Endodermal cell (in vitro differentiated cells): ENCODE results near the gene RFX7. TPM values are rescaled to one million over a fixed set of nuclear protein-coding genes. Genes with fewer than 3 reads are reported as not detected.
"Not testable (repeated sequence)": the region's sequence is repeated elsewhere in the genome, so short reads cannot be mapped to it uniquely, and the experiment has no call there.

Source experiments
- DNase-seq: peaks from one replicate; pipeline ENCODE4 v3.0.0-alpha.2; 2017
- H3K27ac ChIP-seq: 2 replicates; pipeline ENCODE4 v1.5.1; 2013; ENCODE audit warnings: mild to moderate bottlenecking, low read depth, low read length, moderate library complexity
- H3K27me3 ChIP-seq: 2 replicates; pipeline ENCODE4 v1.6.1; 2013; ENCODE audit warnings: mild to moderate bottlenecking, low read length, moderate library complexity; ENCODE audit not compliant: insufficient read depth, control insufficient read depth, poor library complexity, severe bottlenecking
- H3K36me3 ChIP-seq: 2 replicates; pipeline ENCODE4 v1.7.0; 2013; ENCODE audit warnings: mild to moderate bottlenecking, low read length, moderate library complexity; ENCODE audit not compliant: control insufficient read depth, insufficient read depth
- H3K4me1 ChIP-seq: one replicate; pipeline ENCODE4 v1.7.0; 2013; ENCODE audit warnings: low read length; ENCODE audit not compliant: control insufficient read depth, insufficient read depth
- H3K4me3 ChIP-seq: 2 replicates; pipeline ENCODE4 v1.5.1; 2013; ENCODE audit warnings: mild to moderate bottlenecking, low read length, moderate library complexity
- H3K9ac ChIP-seq: 2 replicates; pipeline ENCODE4 v1.6.1; 2013; ENCODE audit warnings: mild to moderate bottlenecking, low read length, moderate library complexity; ENCODE audit not compliant: poor library complexity, severe bottlenecking; ENCODE audit errors: extremely low read depth
- H3K9me3 ChIP-seq: 2 replicates; pipeline ENCODE4 v1.6.1; 2013; ENCODE audit warnings: mild to moderate bottlenecking, low read length, moderate library complexity; ENCODE audit not compliant: control insufficient read depth
- H3K27ac Mint-ChIP-seq: 2 replicates; pipeline ENCODE4 v1.8.0; 2020; ENCODE audit warnings: mixed read lengths
- H3K27me3 Mint-ChIP-seq: 2 replicates; pipeline ENCODE4 v1.8.0; 2021; ENCODE audit warnings: mild to moderate bottlenecking, mixed read lengths; ENCODE audit not compliant: insufficient read depth
- H3K36me3 Mint-ChIP-seq: 2 replicates; pipeline ENCODE4 v1.8.0; 2020; ENCODE audit warnings: low read depth, mixed read lengths
- H3K4me1 Mint-ChIP-seq: 2 replicates; pipeline ENCODE4 v1.8.0; 2020; ENCODE audit warnings: mixed read lengths
- H3K4me3 Mint-ChIP-seq: 2 replicates; pipeline ENCODE4 v1.8.0; 2020; ENCODE audit warnings: mild to moderate bottlenecking, moderate library complexity, mixed read lengths
- H3K9me3 Mint-ChIP-seq: 2 replicates; pipeline ENCODE4 v1.8.0; 2020; ENCODE audit warnings: mild to moderate bottlenecking, mixed read lengths
- WGBS, 2 experiments: methylation state at CpG; one replicate each; pipeline versions ENCODE4 v1.1.5 to v1.1.7; 2013; ENCODE audit warnings: missing lambda C conversion rate in 2 of 2, mixed read lengths in 1 of 2; ENCODE audit not compliant: insufficient coverage in 1 of 2, insufficient read length in 1 of 2; 5-methylcytosine and 5-hydroxymethylcytosine counted together
- total RNA-seq, 2 donors: library from RNA; stranded (reverse); fragmentation: NEBNext Ultra II Directional in 1 of 2; extraction: Animal tissue kit (Norgen Biotek cat#: 25700) in 1 of 2; gene quantifications; 2 replicates in 1 of 2; 3 replicates in 1 of 2; pipeline ENCODE4 v1.2.1, GENCODE V29; 2021
- TF ChIP-seq, protein P1 (sequence below): fragments of 200-600 bp; sonication (generic); conservative IDR thresholded peaks from 2 replicates; pipeline ENCODE4 v1.5.0; 2021; ENCODE audit warnings: antibody characterized with exemption, mild to moderate bottlenecking

The RFX7 gene
- total RNA-seq, 2 donors from 2014 or later = 19.3 to 25.3 TPM

DNA sequence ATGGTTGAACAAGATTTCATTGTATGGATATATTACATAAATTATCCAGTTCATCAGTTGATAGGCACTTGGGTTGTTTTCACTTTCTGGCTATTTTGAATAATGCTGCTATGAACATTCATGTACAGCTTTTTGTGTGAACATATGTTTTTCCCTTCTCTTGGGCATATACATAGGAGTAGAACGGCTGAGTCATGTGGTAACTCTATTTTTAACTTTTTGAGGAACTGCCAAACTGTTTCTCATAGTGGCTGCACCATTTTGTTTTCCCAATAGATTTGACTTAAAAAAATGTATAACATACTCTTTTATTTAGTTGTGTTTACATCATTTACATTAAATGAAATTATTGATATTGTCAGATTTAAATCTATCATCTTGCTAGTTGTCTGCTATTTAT lies 28.8 kb upstream of the RFX7 start:
- H3K4me3 Mint-ChIP-seq = no peak overlapping the region
- peaks cover 4% of the 10 kb centered on the region for H3K9me3 ChIP-seq
- no peak overlapping the region for H3K27ac ChIP-seq
- DNase-seq = no peak
- no peak overlapping the region for H3K27ac Mint-ChIP-seq
- H3K27me3 Mint-ChIP-seq = peaks cover 21% of the 10 kb centered on the region
- H3K4me1 Mint-ChIP-seq = no peaks in the 10 kb centered on the region
- no peak overlapping the region for H3K9ac ChIP-seq
- no peaks in the 10 kb centered on the region for H3K36me3 Mint-ChIP-seq
- TF ChIP-seq, protein P1, sequence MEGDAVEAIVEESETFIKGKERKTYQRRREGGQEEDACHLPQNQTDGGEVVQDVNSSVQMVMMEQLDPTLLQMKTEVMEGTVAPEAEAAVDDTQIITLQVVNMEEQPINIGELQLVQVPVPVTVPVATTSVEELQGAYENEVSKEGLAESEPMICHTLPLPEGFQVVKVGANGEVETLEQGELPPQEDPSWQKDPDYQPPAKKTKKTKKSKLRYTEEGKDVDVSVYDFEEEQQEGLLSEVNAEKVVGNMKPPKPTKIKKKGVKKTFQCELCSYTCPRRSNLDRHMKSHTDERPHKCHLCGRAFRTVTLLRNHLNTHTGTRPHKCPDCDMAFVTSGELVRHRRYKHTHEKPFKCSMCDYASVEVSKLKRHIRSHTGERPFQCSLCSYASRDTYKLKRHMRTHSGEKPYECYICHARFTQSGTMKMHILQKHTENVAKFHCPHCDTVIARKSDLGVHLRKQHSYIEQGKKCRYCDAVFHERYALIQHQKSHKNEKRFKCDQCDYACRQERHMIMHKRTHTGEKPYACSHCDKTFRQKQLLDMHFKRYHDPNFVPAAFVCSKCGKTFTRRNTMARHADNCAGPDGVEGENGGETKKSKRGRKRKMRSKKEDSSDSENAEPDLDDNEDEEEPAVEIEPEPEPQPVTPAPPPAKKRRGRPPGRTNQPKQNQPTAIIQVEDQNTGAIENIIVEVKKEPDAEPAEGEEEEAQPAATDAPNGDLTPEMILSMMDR = no peak
- peaks cover 5% of the 10 kb centered on the region for H3K9me3 Mint-ChIP-seq
- H3K36me3 ChIP-seq = no peaks in the 10 kb centered on the region
- no peak overlapping the region for H3K4me3 ChIP-seq
- 100% methylated on average over 1 of the region's 1 CpG; no CpG with 5 or more reads in 1 of the 2 experiments for WGBS, 2 experiments
- no peaks in the 10 kb centered on the region for H3K27me3 ChIP-seq
- no peaks in the 10 kb centered on the region for H3K4me1 ChIP-seq

DNA sequence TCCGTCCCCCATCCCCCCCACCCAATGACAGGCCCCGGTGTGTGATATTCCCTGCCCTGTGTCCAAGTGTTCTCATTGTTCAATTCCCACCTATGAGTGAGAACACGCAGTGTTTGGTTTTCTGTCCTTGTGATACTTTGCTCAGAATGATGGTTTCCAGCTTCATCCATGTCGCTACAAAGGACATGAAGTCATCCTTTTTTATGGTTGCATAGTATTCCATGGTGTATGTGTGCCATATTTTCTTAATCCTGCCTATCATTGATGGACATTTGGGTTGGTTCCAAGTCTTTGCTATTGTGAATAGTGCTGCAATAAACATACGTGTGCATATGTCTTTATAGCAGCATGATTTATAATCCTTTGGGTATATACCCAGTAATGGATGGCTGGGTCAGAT lies 22.8 kb upstream of the RFX7 start:
- 93 to 100% methylated on average over 1 to 5 of the region's 5 CpGs for WGBS, 2 experiments
- H3K27ac Mint-ChIP-seq, H3K27ac ChIP-seq, H3K9ac ChIP-seq, H3K4me1 Mint-ChIP-seq, DNase-seq, H3K36me3 ChIP-seq, H3K4me3 Mint-ChIP-seq, H3K4me3 ChIP-seq, H3K9me3 ChIP-seq, H3K36me3 Mint-ChIP-seq, H3K4me1 ChIP-seq: not testable (repeated sequence)
- H3K27me3 Mint-ChIP-seq = peaks cover 38% of the 10 kb centered on the region
- H3K27me3 ChIP-seq = peaks cover 31% of the 10 kb centered on the region
- peaks cover 11% of the 10 kb centered on the region for H3K9me3 Mint-ChIP-seq

DNA sequence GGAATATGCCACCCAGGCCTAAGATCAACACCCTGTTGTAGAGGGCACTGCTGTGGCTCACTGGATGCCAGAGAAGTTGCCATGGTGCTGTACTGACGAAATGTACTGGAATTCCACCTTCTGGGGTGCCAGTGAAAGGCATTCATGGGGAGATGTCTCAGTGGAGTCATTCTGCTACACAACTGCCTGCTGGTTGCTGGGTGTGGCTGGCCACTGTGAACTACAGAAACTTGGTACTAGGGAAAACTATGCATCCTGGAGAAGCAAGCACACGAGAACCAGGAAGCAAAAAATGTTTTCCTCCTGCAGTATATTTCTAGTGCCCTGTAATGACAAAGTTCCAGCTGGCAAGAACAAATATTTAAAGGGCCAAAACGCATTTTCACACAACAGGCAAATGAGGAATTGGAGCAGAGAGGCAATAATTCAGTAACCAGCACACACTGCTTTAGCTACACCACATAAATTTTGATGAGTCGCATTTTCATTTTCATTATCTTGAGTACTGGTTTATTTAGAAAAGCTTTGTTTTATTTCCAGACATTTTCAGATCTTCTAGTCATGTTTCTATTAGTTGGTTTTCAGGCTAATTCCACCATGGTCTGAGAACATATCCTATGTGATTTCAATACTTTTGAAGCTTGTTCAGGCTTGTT lies 18.3 kb upstream of the RFX7 start:
- 56 to 83% methylated on average over 2 to 4 of the region's 4 CpGs for WGBS, 2 experiments
- TF ChIP-seq, protein P1 = no peak
- H3K4me3 Mint-ChIP-seq = no peak overlapping the region

DNA sequence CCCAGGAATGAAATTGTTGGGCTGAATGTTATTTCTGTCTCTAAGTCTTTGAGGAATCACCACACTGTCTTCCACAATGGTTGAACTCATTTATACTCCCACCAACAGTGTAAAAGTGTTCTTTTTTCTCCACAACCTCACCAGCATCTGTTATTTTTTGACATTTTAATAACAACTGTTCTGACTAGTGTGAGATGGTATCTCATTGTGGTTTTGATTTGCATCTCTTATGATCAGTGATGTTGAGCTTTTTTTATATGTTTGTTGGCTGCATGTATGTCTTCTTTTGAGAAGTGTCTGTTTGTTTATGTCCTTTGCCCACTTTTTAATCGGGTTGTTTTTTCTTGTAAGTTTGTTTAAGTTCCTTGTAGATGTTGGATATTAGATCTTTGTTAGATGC lies 13.6 kb upstream of the RFX7 start:
- H3K36me3 Mint-ChIP-seq, H3K36me3 ChIP-seq, DNase-seq, H3K4me3 ChIP-seq, H3K9me3 ChIP-seq, H3K9me3 Mint-ChIP-seq, H3K9ac ChIP-seq, H3K27ac Mint-ChIP-seq, H3K4me3 Mint-ChIP-seq, H3K4me1 Mint-ChIP-seq, H3K27ac ChIP-seq, H3K4me1 ChIP-seq: not testable (repeated sequence)
- peaks cover 64% of the 10 kb centered on the region for H3K27me3 Mint-ChIP-seq
- 95% methylated on average over 1 of the region's 1 CpG; no CpG with 5 or more reads in 1 of the 2 experiments for WGBS, 2 experiments
- H3K27me3 ChIP-seq = peaks cover 69% of the 10 kb centered on the region

More for the DNA sequence above, 18.3 kb upstream of the RFX7 start:
- H3K4me1 Mint-ChIP-seq = no peaks in the 10 kb centered on the region
- Histone ChIP-seq H3K36me3 (no peaks in the 10 kb centered on the region), H3K4me3 (no peak overlapping the region), H3K4me1 (no peaks in the 10 kb centered on the region), H3K27ac (no peak overlapping the region), H3K27me3 (peaks cover 48% of the 10 kb centered on the region), H3K9me3 (peaks cover 6% of the 10 kb centered on the region), H3K9ac (no peak overlapping the region)
- H3K9me3 Mint-ChIP-seq = peaks cover 9% of the 10 kb centered on the region
- no peaks in the 10 kb centered on the region for H3K36me3 Mint-ChIP-seq
- DNase-seq = no peak
- peaks cover 42% of the 10 kb centered on the region for H3K27me3 Mint-ChIP-seq
- no peak overlapping the region for H3K27ac Mint-ChIP-seq
